Stimulated activated naive CD8-positive, alpha-beta T cell treated with anti-CD3 and anti-CD28 coated beads, Interleukin-15, Interleukin-2, amounts not matched to agents 100 ng/mL and 50 ng/mL, for 24 hours (primary cell): ENCODE data around the gene PTGES2.
"Not testable (repeated sequence)": the region's sequence is repeated elsewhere in the genome, so short reads cannot be mapped to it uniquely, and the experiment has no call there.

ENCODE experiments used
- H3K27ac Mint-ChIP-seq: one replicate; pipeline ENCODE4 v1.8.0; 2021; ENCODE audit warnings: mild to moderate bottlenecking, mixed read lengths
- H3K27me3 Mint-ChIP-seq: one replicate; pipeline ENCODE4 v1.8.0; 2021; ENCODE audit warnings: mixed read lengths
- H3K36me3 Mint-ChIP-seq: one replicate; pipeline ENCODE4 v1.8.0; 2021; ENCODE audit warnings: low read depth, mixed read lengths
- H3K4me1 Mint-ChIP-seq: one replicate; pipeline ENCODE4 v1.8.0; 2021; ENCODE audit warnings: low read depth, mixed read lengths
- H3K4me3 Mint-ChIP-seq: one replicate; pipeline ENCODE4 v1.8.0; 2021; ENCODE audit warnings: mild to moderate bottlenecking, mixed read lengths
- H3K9me3 Mint-ChIP-seq: one replicate; pipeline ENCODE4 v1.8.0; 2021; ENCODE audit warnings: mixed read lengths

PTGES2 gene

DNA sequence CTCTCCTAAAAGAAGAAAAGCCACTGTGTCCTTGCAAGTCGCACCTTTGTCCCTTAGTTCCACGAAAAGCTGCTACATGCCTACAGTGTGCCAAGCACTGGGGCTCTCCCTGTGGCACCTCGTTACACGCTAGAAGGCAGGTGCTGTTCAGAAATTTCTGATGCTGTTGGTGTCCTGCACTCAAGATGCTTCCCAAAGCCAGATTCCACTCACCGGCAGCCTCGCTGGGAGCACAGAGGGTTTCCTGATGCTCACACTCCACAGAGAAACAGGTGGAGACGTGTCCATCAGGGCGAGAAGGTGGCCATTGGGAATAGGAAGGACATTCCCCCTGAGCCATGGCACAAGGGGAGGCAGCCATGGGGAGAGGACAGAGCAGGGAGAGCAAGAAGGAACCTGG lies 3.8 kb upstream of the PTGES2 start:
- not testable (repeated sequence) for H3K36me3 Mint-ChIP-seq, H3K9me3 Mint-ChIP-seq, H3K27me3 Mint-ChIP-seq, H3K27ac Mint-ChIP-seq, H3K4me3 Mint-ChIP-seq
- peaks cover 21% of the 10 kb centered on the region for H3K4me1 Mint-ChIP-seq

DNA sequence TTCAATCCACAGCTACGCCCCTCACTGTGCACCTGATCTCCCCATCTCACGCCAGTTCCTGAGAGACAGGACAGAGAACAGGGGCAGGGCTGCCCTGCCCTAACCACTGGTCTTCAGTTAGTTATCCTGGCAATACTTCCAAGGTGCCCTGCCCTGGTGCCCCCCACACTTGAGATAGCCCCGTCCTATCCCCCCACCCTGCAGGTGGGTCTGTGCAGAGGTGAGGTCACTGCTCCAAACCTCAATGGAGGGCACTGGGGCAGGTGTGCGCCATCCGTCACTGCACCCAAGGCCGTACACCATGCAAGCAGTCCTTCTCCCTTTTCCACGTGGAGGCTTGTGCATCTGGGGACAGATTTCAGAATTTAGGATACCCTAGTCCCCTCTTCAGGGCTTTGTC lies 3.1 kb upstream of the PTGES2 start:
- not testable (repeated sequence) for H3K9me3 Mint-ChIP-seq, H3K36me3 Mint-ChIP-seq, H3K27me3 Mint-ChIP-seq, H3K27ac Mint-ChIP-seq, H3K4me3 Mint-ChIP-seq
- peaks cover 28% of the 10 kb centered on the region for H3K4me1 Mint-ChIP-seq

- H3K27ac Mint-ChIP-seq, H3K36me3 Mint-ChIP-seq: not testable (repeated sequence)
Measured at GRCh38 chr9:128129976-128130590, 2.6 kb upstream of the PTGES2 start.

GRCh38 chr9:128128836-128129590 lies 1.5 kb upstream of the PTGES2 start:
- Mint-ChIP-seq H3K4me1 (peaks cover 38% of the 10 kb centered on the region), H3K27me3 (peaks cover 3% of the 10 kb centered on the region), H3K27ac (peak overlapping the region; percentile 43), H3K4me3 (peak overlapping the region; percentile 97), H3K9me3 (no peaks in the 10 kb centered on the region), H3K36me3 (peaks cover 5% of the 10 kb centered on the region)

More at GRCh38 chr9:128129976-128130590, 2.6 kb upstream of the PTGES2 start:
- not testable (repeated sequence) for H3K27me3 Mint-ChIP-seq, H3K9me3 Mint-ChIP-seq
- peak overlapping the region; percentile 35 for H3K4me3 Mint-ChIP-seq
- H3K4me1 Mint-ChIP-seq = peaks cover 34% of the 10 kb centered on the region

- Mint-ChIP-seq H3K27me3 (peaks cover 3% of the 10 kb centered on the region), H3K4me3 (peak overlapping the region; percentile 97), H3K9me3 (no peaks in the 10 kb centered on the region), H3K27ac (peak overlapping the region; percentile 98), H3K36me3 (peaks cover 9% of the 10 kb centered on the region), H3K4me1 (peaks cover 38% of the 10 kb centered on the region)
Measured at GRCh38 chr9:128127990-128128835, 684 bp upstream of the PTGES2 start.

- H3K4me3 Mint-ChIP-seq = peak overlapping the region; percentile 84
- H3K27me3 Mint-ChIP-seq = no peaks in the 10 kb centered on the region
Measured at GRCh38 chr9:128125580-128126354, 1.8 kb downstream of the PTGES2 start.

GRCh38 chr9:128124873-128125579 lies 2.5 kb downstream of the PTGES2 start:
- Mint-ChIP-seq H3K27me3 (no peaks in the 10 kb centered on the region), H3K4me1 (peaks cover 38% of the 10 kb centered on the region), H3K4me3 (peak overlapping the region; percentile 58), H3K9me3 (no peaks in the 10 kb centered on the region), H3K36me3 (peaks cover 9% of the 10 kb centered on the region), H3K27ac (no peak overlapping the region)

More at GRCh38 chr9:128125580-128126354, 1.8 kb downstream of the PTGES2 start:
- Mint-ChIP-seq H3K9me3 (no peaks in the 10 kb centered on the region), H3K36me3 (peaks cover 9% of the 10 kb centered on the region), H3K27ac (peak overlapping the region; percentile 81), H3K4me1 (peaks cover 38% of the 10 kb centered on the region)

- peaks cover 9% of the 10 kb centered on the region for H3K36me3 Mint-ChIP-seq
Measured at GRCh38 chr9:128124451-128124850, 3.1 kb downstream of the PTGES2 start.

GRCh38 chr9:128123451-128124080 lies 4.0 kb downstream of the PTGES2 start:
- H3K27me3 Mint-ChIP-seq = no peaks in the 10 kb centered on the region
- no peak overlapping the region for H3K27ac Mint-ChIP-seq
- no peak overlapping the region for H3K4me3 Mint-ChIP-seq
- H3K36me3 Mint-ChIP-seq = peaks cover 9% of the 10 kb centered on the region
- peaks cover 25% of the 10 kb centered on the region for H3K4me1 Mint-ChIP-seq
- H3K9me3 Mint-ChIP-seq = no peaks in the 10 kb centered on the region

More at GRCh38 chr9:128124451-128124850, 3.1 kb downstream of the PTGES2 start:
- no peak overlapping the region for H3K27ac Mint-ChIP-seq
- H3K4me3 Mint-ChIP-seq = no peak overlapping the region
- no peaks in the 10 kb centered on the region for H3K9me3 Mint-ChIP-seq
- no peaks in the 10 kb centered on the region for H3K27me3 Mint-ChIP-seq
- peaks cover 32% of the 10 kb centered on the region for H3K4me1 Mint-ChIP-seq

- peaks cover 22% of the 10 kb centered on the region for H3K4me1 Mint-ChIP-seq
- no peak overlapping the region for H3K27ac Mint-ChIP-seq
- no peaks in the 10 kb centered on the region for H3K27me3 Mint-ChIP-seq
- H3K36me3 Mint-ChIP-seq = peaks cover 9% of the 10 kb centered on the region
- H3K9me3 Mint-ChIP-seq = no peaks in the 10 kb centered on the region
- no peak overlapping the region for H3K4me3 Mint-ChIP-seq
Measured at GRCh38 chr9:128122809-128123175, 4.7 kb downstream of the PTGES2 start.

DNA sequence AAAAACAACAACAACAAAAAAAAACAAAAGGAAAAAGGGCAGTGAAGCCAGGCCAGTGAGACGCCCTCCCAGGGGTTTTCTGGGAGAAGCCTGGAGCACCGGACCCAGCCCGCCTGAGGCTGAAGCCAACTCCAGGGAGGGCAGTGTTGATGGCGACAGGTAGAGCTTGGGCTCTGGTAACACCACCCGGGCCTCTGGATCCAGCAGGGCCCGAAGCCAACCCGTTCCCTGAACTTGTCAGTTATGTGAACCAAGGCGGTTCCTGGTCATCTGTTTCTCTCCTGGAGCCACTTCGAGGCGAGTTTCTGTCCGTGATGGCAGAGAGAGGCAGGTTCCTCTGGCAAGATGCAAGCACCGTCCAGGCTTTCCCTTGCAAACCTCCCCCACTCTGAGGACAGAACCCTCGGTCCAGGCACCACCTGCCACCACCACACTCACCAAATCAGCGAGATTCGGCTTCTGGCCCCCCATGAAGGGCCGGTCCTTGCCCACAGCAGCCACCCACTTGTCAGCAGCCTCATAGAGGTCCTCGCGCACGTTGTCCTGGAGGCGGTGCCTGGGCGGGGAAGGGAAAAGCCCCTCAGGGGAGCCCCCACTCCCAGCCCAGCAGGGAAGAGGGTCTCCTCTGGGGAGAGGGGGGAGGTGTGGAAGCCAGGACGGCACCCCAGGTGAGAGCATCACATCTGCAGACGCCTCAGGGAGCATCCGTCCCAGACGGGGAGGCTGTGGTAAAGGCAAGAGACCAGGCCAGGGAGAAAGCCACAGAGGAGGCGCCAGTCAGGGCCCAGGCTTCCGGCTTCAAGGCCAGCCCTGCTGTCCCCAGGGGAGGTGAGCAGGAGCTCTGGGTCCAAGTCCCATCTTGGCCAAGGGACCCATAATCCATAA lies 5.4 kb downstream of the PTGES2 start:
- Mint-ChIP-seq H3K36me3 (peaks cover 9% of the 10 kb centered on the region), H3K4me3 (no peak overlapping the region), H3K4me1 (peaks cover 27% of the 10 kb centered on the region), H3K27ac (no peak overlapping the region), H3K27me3 (no peaks in the 10 kb centered on the region), H3K9me3 (no peaks in the 10 kb centered on the region)

DNA sequence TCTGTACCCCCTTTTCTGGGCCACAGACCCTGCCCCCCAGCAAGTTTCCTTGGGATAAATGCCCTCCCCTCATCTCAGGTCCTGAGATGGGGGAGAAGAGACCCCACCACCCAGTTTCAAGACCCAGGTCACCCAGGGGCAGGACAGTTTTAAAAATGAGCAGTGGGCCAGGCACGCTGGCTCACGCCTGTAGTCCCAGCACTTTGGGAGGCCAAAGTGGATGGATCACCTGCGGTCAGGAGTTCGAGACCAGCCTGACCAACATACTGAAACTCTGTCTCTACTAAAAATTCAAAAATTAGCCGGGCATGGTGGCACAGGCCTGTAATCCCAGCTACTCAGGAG lies 6.1 kb downstream of the PTGES2 start:
- H3K4me1 Mint-ChIP-seq = peaks cover 28% of the 10 kb centered on the region
- H3K27ac Mint-ChIP-seq = no peak overlapping the region
- H3K9me3 Mint-ChIP-seq = no peaks in the 10 kb centered on the region
- no peak overlapping the region for H3K4me3 Mint-ChIP-seq
- no peaks in the 10 kb centered on the region for H3K27me3 Mint-ChIP-seq
- peaks cover 9% of the 10 kb centered on the region for H3K36me3 Mint-ChIP-seq
